Sigmoid colon (tissue), 7 donors: Measurements from ENCODE around the gene ZNF484. TPM values are rescaled to one million over a fixed set of nuclear protein-coding genes. Genes with fewer than 3 reads are reported as not detected.
"Not testable (repeated sequence)": the region's sequence is repeated elsewhere in the genome, so short reads cannot be mapped to it uniquely, and the experiment has no call there.

Experiments used
- DNase-seq: peaks from one replicate; pipeline ENCODE4 v3.0.0-alpha.2; 2019
- H3K27ac ChIP-seq, 4 donors: fragments of 200-600 bp; sonication (generic); one replicate each; pipeline ENCODE4 v1.5.1; 2016 to 2019; ENCODE audit warnings: mild to moderate bottlenecking in 1 of 4
- H3K27me3 ChIP-seq, 3 donors: fragments of 200-600 bp; sonication (generic); one replicate each; pipeline ENCODE4 v1.5.1; 2019; ENCODE audit warnings: mild to moderate bottlenecking in 1 of 3
- H3K36me3 ChIP-seq, 4 donors: fragments of 200-600 bp; sonication (generic); one replicate each; pipeline ENCODE4 v1.5.1; 2016 to 2019
- H3K4me1 ChIP-seq, 4 donors: fragments of 200-600 bp; sonication (generic); one replicate each; pipeline ENCODE4 v1.5.1; 2017 to 2019
- H3K4me3 ChIP-seq, 4 donors: fragments of 200-600 bp; sonication (generic); one replicate each; pipeline ENCODE4 v1.5.1; 2017 to 2019; ENCODE audit warnings: mild to moderate bottlenecking in 2 of 4, moderate library complexity in 1 of 4
- H3K9me3 ChIP-seq, 4 donors: fragments of 200-600 bp in 3 of 4; sonication (generic) in 3 of 4; one replicate each; pipeline versions ENCODE4 v1.5.1 to v1.6.1; 2013 to 2019
- CTCF ChIP-seq, 4 experiments: fragments of 450-650 bp in 3 of 4; fragments of 200-600 bp in 1 of 4; IDR thresholded peaks; one replicate each; pipeline ENCODE4 v1.5.1; 2016 to 2019; ENCODE audit warnings: antibody characterized with exemption in 4 of 4, mild to moderate bottlenecking in 3 of 4, moderate library complexity in 2 of 4
- EP300 ChIP-seq, 4 donors: sonication (generic); formaldehyde crosslinking; IDR thresholded peaks; one replicate each; pipeline ENCODE4 v1.6.1; 2017; ENCODE audit warnings: antibody characterized with exemption in 4 of 4
- POLR2A ChIP-seq, 2 donors: fragments of 450-650 bp; IDR thresholded peaks; one replicate each; pipeline ENCODE4 v1.6.1; 2016; ENCODE audit warnings: antibody characterized with exemption in 2 of 2, mild to moderate bottlenecking in 2 of 2, moderate library complexity in 2 of 2
- POLR2AphosphoS5 ChIP-seq, 4 donors: sonication (generic); formaldehyde crosslinking; IDR thresholded peaks; one replicate each; pipeline ENCODE4 v1.6.1; 2017; ENCODE audit warnings: antibody characterized with exemption in 4 of 4
- WGBS, 2 donors: extraction: QIAGEN DNeasy Blood & Tissue Kit; methylation state at CpG; one replicate each; pipeline ENCODE4 v1.1.7; 2013; 5-methylcytosine and 5-hydroxymethylcytosine counted together
- intact Hi-C: fragments of 100-400 bp; cut with DNase I; formaldehyde crosslinking; loops from one replicate; pipeline ENCODE4 v1.15.1; 2023
- polyA plus RNA-seq, 3 donors: library from polyadenylated mRNA; stranded (reverse); fragments of 200-250 nt; gene quantifications; one replicate each; pipeline ENCODE4 v1.2.3, GENCODE V29; 2013
- total RNA-seq, 4 donors: library from RNA; depleted of rRNA; stranded (reverse); fragments of >200 nt; gene quantifications; one replicate each; pipeline ENCODE4 v1.1.0, GENCODE V29; 2016
- donor health status: healthy with polysubstance abuse.
- donor health status: Bipolar disorder and iron deficiency.
- donor health status: healthy.

The ZNF484 gene
- total and polyA plus RNA-seq, 7 donors: 0.60 to 21.6 (median 11.2) TPM

- H3K9me3 ChIP-seq: peaks cover 0 to 2% (median 0%) of the 10 kb centered on the region in 4 donors
- intact Hi-C loops: no loop called here
- H3K4me3 ChIP-seq: no peak overlapping the region
- no peaks in the 10 kb centered on the region for H3K27me3 ChIP-seq
- 76 to 88% methylated on average over 2 of the region's 2 CpGs for WGBS, 2 donors
- H3K27ac ChIP-seq: no peak overlapping the region
- H3K4me1 ChIP-seq: no peaks in the 10 kb centered on the region
- H3K36me3 ChIP-seq: no peaks in the 10 kb centered on the region
- DNase-seq: no peak
- TF ChIP-seq EP300 (IDR thresholded peaks at IDR 0.05) (no peak), POLR2AphosphoS5 (IDR thresholded peaks at IDR 0.05) (no peak), CTCF (IDR thresholded peaks at IDR 0.05) (no peak)
Measured at GRCh38 chr9:92829420-92829819, 48.4 kb downstream of the ZNF484 start.

GRCh38 chr9:92825065-92825464, 52.8 kb downstream of the ZNF484 start:
- H3K36me3 ChIP-seq, H3K27me3 ChIP-seq, intact Hi-C loops, H3K27ac ChIP-seq, DNase-seq, H3K9me3 ChIP-seq, H3K4me1 ChIP-seq, H3K4me3 ChIP-seq: not testable (repeated sequence)
- 90 to 92% methylated on average over 2 of the region's 2 CpGs for WGBS, 2 donors

- Histone ChIP-seq H3K36me3 (no peaks in the 10 kb centered on the region), H3K27me3 (peaks cover 0 to 22% (median 0%) of the 10 kb centered on the region in 3 donors), H3K4me3 (no peak overlapping the region), H3K27ac (no peak overlapping the region), H3K4me1 (no peaks in the 10 kb centered on the region), H3K9me3 (no peaks in the 10 kb centered on the region)
- no peak for DNase-seq
- intact Hi-C loops: no loop called here
- no peak for TF ChIP-seq POLR2A (IDR thresholded peaks at IDR 0.05)
- TF ChIP-seq POLR2AphosphoS5 (IDR thresholded peaks at IDR 0.05): no peak
- TF ChIP-seq CTCF (IDR thresholded peaks at IDR 0.05): no peak
- TF ChIP-seq EP300 (IDR thresholded peaks at IDR 0.05): no peak
- WGBS, 2 donors: 60 to 78% methylated on average over 3 of the region's 3 CpGs
Measured at GRCh38 chr9:92820964-92821363, 56.9 kb downstream of the ZNF484 start.

- H3K27ac ChIP-seq, intact Hi-C loops: not testable (repeated sequence)
- 21 to 65% methylated on average over 1 of the region's 1 CpG for WGBS, 2 donors
Measured at GRCh38 chr9:92819898-92820297, 57.9 kb downstream of the ZNF484 start.

GRCh38 chr9:92809629-92810326, 68.1 kb downstream of the ZNF484 start:
- peaks cover 0 to 31% (median 30%) of the 10 kb centered on the region in 4 donors for H3K4me1 ChIP-seq

More at GRCh38 chr9:92819898-92820297, 57.9 kb downstream of the ZNF484 start:
- DNase-seq, H3K4me3 ChIP-seq, H3K4me1 ChIP-seq, H3K36me3 ChIP-seq, H3K9me3 ChIP-seq: not testable (repeated sequence)
- H3K27me3 ChIP-seq: peaks cover 0 to 33% (median 5%) of the 10 kb centered on the region in 3 donors

GRCh38 chr9:92808726-92809451, 68.9 kb downstream of the ZNF484 start:
- H3K27ac ChIP-seq: no peak overlapping the region
- H3K9me3 ChIP-seq: no peaks in the 10 kb centered on the region
- peaks cover 0 to 31% (median 30%) of the 10 kb centered on the region in 4 donors for H3K4me1 ChIP-seq
- H3K36me3 ChIP-seq: no peaks in the 10 kb centered on the region
- peak overlapping the region in 3 of 4 donors; percentile 2 to 27 (median 7) for H3K4me3 ChIP-seq
- 1% methylated on average over 60 of the region's 60 CpGs for WGBS, 2 donors
- peak; percentile 83 for DNase-seq
- no peak for TF ChIP-seq EP300 (IDR thresholded peaks at IDR 0.05)
- TF ChIP-seq POLR2A (IDR thresholded peaks at IDR 0.05): no peak
- peak in 1 of 4 experiments; percentile 24 for TF ChIP-seq CTCF (IDR thresholded peaks at IDR 0.05)
- peak in 1 of 4 donors; percentile 30 for TF ChIP-seq POLR2AphosphoS5 (IDR thresholded peaks at IDR 0.05)
- intact Hi-C loops: no loop called here
- H3K27me3 ChIP-seq: peaks cover 43 to 100% (median 95%) of the 10 kb centered on the region in 3 donors

More at GRCh38 chr9:92809629-92810326, 68.1 kb downstream of the ZNF484 start:
- H3K27ac ChIP-seq, H3K36me3 ChIP-seq, H3K9me3 ChIP-seq, DNase-seq, intact Hi-C loops: not testable (repeated sequence)
- H3K27me3 ChIP-seq: peaks cover 43 to 100% (median 93%) of the 10 kb centered on the region in 3 donors
- H3K4me3 ChIP-seq: peak overlapping the region in 1 of 4 donors; percentile 27
- WGBS, 2 donors: 9% methylated on average over 34 of the region's 34 CpGs
